Tongue (tissue), 2 donors: ENCODE data around the gene DGCR6L. TPM values are rescaled to one million over a fixed set of nuclear protein-coding genes. Genes with fewer than 3 reads are reported as not detected.
"Not testable (repeated sequence)": the region's sequence is repeated elsewhere in the genome, so short reads cannot be mapped to it uniquely, and the experiment has no call there.

ENCODE experiments used
- DNase-seq: peaks from one replicate; pipeline ENCODE4 v3.0.0-alpha.2; 2015
- total RNA-seq: library from RNA; depleted of rRNA; stranded (reverse); fragments of >200 nt; gene quantifications from one replicate; pipeline ENCODE4 v1.2.3, GENCODE V29; 2014

The DGCR6L gene
- total RNA-seq = 37.6 TPM

DNA sequence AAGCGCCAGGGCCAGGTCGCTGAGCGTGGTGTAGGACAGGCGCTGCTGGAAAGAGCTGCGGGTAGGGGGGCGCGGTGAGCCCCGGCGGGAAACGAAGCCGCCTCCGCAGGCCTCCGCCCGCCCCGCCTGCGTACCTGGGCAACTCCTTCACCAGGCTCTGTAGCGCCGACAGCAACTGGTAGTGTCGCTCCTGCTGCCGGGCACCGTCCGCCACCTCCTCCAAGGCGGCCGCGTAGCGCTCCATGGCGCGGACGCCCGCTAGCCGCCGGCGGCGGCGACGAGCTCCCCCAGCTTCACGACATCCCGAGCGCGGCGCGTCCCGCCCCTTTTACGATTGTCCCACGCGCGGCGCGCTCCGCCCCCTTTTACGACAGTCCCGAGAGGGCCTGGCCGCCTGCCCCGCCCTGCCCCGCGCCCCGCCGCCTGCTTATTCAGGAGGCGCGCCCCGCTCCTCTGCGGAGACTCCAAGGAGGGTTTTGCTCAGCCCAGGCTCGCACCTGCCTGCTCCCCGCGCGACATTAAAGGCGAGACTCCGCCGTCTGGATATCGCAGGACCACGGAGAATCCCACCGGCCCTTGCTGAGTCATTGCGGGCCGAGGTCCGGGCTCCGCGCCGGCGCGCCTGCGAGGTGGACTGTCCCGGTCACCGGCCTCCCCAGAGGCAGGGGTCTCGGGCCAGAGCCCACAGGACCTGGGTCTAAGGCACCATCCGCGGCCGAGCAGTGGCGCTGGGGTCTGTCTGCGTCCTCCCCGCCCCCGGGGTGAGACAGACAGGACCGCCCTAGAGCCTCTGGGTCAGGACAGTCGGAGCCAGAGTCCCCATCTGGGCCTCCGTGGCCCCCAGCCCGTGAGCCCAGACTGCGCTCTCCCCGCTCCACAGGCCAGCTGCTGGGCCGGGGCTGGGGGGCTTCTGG, at the start of gene DGCR6L:
Gene DGCR6L (minus strand): TSS at position 316 of the 914 bp plus-strand sequence. CDS start 72 bp downstream, at position 244.
- DNase-seq = peak; percentile 98

DNA sequence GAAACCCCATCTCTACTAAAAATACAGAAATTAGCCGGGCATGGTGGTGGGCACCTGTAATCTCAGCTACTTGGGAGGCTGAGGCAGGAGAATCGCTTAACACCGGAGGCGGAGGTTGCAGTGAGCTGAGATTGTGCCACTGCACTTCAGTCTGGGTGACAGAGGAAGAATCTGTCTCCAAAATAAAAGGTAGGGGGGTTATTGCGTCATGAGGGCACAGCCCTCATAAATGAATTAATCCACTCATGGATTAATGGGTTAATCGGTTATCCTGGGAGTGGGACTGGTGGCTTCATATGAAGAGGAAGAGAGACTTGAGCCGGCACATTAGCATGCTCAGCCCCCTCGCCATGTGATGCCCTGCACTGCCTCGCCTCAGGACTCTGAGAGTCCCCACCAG, 49.0 kb upstream of the DGCR6L start:
- not testable (repeated sequence) for DNase-seq

DNA sequence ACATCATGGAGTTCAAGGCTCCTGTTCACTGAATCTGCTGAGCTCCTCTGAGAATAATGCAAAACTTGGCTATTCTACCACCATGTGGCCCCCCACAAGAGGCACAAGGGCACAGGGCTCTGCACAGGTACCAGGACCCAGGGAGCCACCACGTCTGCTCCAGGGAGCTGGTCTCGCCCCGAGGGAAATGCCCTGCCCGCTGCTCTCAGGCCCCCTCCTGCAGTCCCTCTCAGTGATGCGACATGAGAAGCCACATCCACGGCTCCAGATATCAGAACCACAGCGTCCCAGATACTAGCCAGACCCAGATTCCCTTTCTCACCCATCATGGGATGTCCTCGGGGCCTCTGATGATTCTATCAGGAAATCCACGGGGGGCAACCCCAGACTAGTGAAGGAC, 47.0 kb upstream of the DGCR6L start:
- not testable (repeated sequence) for DNase-seq

- not testable (repeated sequence) for DNase-seq
Measured at GRCh38 chr22:20364335-20365260, 44.7 kb upstream of the DGCR6L start.

- DNase-seq = not testable (repeated sequence)
Measured at GRCh38 chr22:20362403-20362802, 42.5 kb upstream of the DGCR6L start.

- not testable (repeated sequence) for DNase-seq
Measured at GRCh38 chr22:20361752-20362229, 41.9 kb upstream of the DGCR6L start.

GRCh38 chr22:20360866-20361751, 41.2 kb upstream of the DGCR6L start:
- DNase-seq = not testable (repeated sequence)

DNA sequence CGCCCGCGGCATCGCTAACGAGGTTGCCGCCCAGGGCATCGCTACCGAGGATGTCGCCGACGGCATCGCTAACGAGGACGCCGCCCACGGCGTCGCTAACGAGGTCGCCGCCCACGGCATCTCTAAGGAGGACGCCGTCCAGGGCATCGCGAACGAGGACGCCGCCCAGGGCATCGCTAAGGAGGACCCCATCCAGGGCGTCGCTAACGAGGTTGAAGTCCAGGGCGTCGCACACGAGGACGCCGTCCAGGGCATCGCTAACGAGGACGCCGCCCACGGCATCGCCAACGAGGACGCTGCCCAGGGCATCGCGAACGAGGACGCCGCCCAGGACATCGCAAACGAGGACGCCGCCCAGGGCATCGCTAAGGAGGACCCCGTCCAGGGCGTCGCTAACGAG, 40.4 kb upstream of the DGCR6L start:
- DNase-seq = not testable (repeated sequence)

DNA sequence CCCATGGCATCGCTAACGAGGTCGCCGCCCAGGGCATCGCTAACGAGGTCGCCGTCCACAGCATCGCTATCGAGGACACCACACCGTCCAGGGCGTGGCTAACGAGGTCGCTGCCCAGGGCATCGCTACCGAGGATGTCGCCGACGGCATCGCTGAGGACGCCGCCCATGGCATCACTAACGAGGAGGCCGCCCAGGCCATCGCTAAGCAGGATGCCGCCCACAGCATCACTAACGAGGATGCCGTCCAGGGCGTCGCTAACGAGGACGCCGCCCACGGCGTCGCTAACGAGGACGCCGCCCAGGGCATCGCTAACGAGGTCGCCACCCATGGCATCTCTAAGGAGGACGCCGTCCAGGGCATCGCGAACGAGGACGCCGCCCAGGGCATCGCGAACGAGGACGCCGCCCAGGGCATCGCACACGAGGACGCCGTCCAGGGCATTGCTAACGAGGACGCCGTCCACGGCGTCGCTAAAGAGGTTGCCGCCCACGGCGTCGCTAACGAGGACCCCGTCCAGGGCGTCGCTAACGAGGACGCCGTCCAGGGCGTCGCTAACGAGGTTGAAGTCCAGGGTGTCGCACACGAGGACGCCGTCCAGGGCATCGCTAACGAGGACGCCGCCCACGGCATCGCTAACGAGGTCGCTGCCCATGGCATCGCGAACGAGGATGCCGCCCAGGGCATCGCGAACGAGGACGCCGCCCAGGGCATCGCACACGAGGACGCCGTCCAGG, 38.8 kb upstream of the DGCR6L start:
- not testable (repeated sequence) for DNase-seq

- DNase-seq = not testable (repeated sequence)
Measured at GRCh38 chr22:20357967-20358366, 38.1 kb upstream of the DGCR6L start.

DNA sequence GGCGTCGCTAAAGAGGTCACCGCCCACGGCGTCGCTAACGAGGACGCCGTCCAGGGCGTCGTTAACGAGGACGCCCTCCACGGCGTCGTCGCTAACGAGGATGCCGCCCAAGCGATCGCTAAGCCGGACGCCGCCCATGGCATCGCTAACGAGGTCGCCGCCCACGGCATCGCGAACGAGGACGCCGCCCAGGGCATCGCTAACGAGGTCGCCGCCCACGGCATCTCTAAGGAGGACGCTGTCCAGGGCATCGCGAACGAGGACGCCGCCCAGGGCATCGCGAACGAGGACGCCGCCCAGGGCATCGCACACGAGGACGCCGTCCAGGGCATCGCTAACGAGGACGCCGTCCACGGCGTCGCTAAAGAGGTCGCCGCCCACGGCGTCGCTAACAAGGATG, 37.0 kb upstream of the DGCR6L start:
- not testable (repeated sequence) for DNase-seq

DNA sequence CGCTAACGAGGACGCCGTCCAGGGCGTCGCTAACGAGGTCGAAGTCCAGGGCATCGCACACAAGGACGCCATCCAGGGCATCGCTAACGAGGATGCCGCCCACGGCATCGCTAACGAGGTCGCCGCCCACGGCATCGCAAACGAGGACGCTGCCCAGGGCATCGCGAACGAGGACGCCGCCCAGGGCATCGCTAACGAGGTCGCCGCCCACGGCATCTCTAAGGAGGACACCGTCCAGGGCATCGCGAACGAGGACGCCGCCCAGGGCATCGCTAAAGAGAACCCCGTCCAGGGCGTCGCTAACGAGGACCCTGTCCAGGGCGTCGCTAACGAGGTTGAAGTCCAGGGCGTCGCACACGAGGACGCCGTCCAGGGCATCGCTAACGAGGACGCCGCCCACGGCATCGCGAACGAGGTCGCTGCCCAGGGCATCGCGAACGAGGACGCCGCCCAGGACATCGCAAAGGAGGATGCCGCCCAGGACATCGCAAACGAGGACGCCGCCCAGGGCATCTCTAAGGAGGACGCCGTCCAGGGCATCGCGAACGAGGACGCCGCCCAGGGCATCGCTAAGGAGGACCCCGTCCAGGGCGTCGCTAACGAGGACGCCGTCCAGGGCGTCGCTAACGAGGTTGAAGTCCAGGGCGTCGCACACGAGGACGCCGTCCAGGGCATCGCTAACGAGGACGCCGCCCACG, 36.2 kb upstream of the DGCR6L start:
- not testable (repeated sequence) for DNase-seq

DNA sequence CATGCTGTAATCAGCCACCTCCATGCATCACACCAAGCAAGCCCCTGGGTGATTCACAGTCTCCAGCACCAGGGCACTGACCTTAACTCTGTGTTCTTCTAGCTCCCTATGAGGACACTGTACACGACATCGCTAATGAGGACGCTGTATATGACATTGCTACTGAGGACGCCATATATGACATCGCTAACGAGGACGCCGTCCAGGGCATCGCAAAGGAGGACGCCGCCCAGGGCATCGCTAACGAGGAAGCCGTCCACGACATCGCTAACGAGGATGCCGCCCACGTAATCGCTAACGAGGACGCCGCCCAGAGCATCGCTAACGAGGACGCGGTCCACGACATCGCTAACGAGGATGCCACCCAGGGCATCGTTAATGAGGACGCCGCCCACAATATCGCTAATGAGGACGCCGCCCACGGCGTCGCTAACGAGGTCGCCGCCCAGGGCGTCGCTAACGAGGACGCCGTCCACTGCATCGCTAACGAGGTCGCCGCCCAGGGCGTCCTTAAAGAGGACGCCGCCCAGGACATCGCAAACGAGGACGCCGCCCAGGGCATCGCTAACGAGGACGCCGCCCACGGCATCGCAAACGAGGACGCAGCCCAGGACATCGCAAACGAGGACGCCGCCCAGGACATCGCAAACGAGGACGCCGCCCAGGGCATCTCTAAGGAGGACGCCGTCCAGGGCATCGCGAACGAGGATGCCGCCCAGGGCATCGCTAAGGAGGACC, 34.5 kb upstream of the DGCR6L start:
- no peak for DNase-seq

- DNase-seq = not testable (repeated sequence)
Measured at GRCh38 chr22:20352536-20352935, 32.7 kb upstream of the DGCR6L start.

DNA sequence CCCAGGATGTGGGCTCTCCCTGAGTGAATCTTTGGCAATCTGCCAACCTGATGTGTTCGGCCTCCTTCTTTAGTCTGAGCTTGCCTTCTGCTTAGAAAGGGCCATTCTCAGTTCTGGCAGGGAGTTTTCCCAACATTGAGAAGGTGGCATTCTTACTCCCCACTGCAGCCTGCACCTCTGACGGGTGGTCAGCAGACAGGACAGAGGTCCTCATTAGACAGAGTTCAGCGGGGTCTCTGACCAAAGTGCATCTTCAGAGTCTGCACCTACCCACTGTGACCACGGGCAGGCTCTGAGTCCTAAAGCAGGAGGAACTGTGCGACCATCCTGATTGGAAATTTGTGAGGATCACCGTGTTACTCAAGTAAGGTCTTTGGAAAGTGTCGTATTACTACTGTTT, 26.7 kb upstream of the DGCR6L start:
- DNase-seq = not testable (repeated sequence)

- not testable (repeated sequence) for DNase-seq
Measured at GRCh38 chr22:20338291-20338690, 18.4 kb upstream of the DGCR6L start.

DNA sequence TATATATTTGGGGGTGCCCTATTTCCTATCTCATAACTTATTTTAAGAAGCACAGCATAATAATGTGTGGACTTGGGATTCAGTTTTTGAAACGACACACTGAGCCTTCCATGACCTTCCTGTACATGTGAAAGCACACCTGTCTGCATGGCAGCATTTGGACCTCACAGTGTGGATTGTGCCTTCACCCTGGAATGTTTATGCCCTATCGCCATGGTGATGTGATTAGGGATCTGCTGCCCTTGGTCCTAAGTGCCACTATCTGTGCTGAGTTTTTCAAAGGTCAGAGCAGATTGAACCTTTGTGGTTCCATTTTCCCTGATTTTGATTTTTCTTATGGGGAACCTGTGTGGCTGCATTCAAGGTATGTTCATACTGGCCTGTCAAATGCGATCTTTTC, 17.9 kb upstream of the DGCR6L start:
- not testable (repeated sequence) for DNase-seq

DNA sequence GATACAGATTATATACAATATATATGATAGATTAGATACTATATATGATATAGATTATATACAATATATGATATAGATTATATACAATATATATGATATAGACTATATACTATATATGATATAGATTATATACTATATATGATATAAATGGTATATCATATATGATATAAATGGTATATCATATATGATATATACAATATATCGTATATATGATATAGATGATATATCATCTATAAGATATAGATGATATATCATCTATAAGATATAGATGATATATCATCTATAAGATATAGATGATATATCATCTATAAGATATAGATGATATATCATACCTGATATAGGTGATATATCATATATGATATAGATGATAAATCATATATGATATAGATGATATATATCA, 16.7 kb upstream of the DGCR6L start:
- not testable (repeated sequence) for DNase-seq

DNA sequence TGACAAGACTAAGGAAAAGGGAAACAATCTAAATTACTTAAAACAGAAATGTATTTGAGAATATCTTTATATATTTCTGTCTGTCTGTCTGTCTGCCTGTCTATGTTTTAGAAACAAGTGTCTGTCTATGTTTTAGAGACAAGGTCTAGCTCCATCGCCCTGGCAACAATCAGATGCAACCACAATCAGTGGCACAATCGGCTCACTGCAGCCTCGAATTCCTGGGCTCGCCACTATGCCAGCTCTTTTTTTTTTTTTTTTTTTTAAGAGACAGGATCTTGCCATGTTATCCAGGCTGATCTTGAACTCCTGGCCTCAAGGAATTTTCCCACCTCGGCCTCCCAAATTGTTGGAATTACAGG, 8.7 kb upstream of the DGCR6L start:
- not testable (repeated sequence) for DNase-seq
